ENCODE measurements around the gene CEP135. TPM values are rescaled to one million over a fixed set of nuclear protein-coding genes. Genes with fewer than 3 reads are reported as not detected.

Gene CEP135
- total RNA-seq, 1 experiment from 2014 or later: 10.9 TPM

GRCh38 chr4:56052966-56053365, 104.2 kb downstream of the CEP135 start:
- no peak overlapping the region for H3K9ac ChIP-seq (ENCODE audit: low read length)
- no peak for DNase-seq (ENCODE audit: low read depth, low spot score)
- POLR2A ChIA-PET: no interaction called here
- no TSS peak for BruUV-seq (replicated peaks)
- H3K4me1 ChIP-seq (ENCODE audit: control insufficient read depth in 1 of 2, insufficient read depth in 2 of 2, low read length in 2 of 2): peaks cover 7 to 16% of the 10 kb centered on the region in 2 experiments; a peak in 3 of 4 replicates
- no peak overlapping the region for H2AFZ ChIP-seq (ENCODE audit: low read depth, low read length, poor library complexity, severe bottlenecking)
- RAD21 ChIA-PET (ENCODE audit: low non-redundant PET in 1 of 2, low total read pairs in 2 of 2, uncharacterized antibody in 2 of 2, unreplicated experiment in 2 of 2): no interaction called here
- H3K36me3 ChIP-seq (ENCODE audit: control insufficient read depth in 1 of 2, insufficient read depth in 2 of 2, low read length in 2 of 2): no peaks in the 10 kb centered on the region
- no peaks in the 10 kb centered on the region for H3K9me3 ChIP-seq (ENCODE audit: control insufficient read depth in 1 of 2, insufficient read depth in 1 of 2, low read depth in 1 of 2, low read length in 2 of 2)
- intact Hi-C loops (cut with micrococcal nuclease): no loop called here
- no peak overlapping the region for H3K4me3 ChIP-seq (replicated peaks in 1 of 2; ENCODE audit: low read depth in 1 of 2, low read length in 2 of 2)
- no peak overlapping the region for H3K27ac ChIP-seq (ENCODE audit: low read depth, low read length)
- peaks cover 32% of the 10 kb centered on the region for H3K79me2 ChIP-seq (ENCODE audit: insufficient read depth, low read length)
- CTCF ChIA-PET: interaction anchor here (1.3 kb wide), 1 partner anchor 105 kb away, joined by 5 read pairs; the partner anchor contains the start of gene CEP135
- no peak for TF ChIP-seq CEBPB (IDR thresholded peaks at IDR 0.05; ENCODE audit: low read depth)
- TF ChIP-seq ZNF274 (IDR thresholded peaks at IDR 0.05; ENCODE audit: low read depth, low read length): no peak
- no peak for TF ChIP-seq RAD21 (IDR thresholded peaks at IDR 0.05; ENCODE audit: low read depth)
- TF ChIP-seq FOSL1 (IDR thresholded peaks at IDR 0.05; ENCODE audit: low read depth): no peak
- TF ChIP-seq SRF (IDR thresholded peaks at IDR 0.05; ENCODE audit: low read depth): no peak
- no peak for TF ChIP-seq ZBTB33 (IDR thresholded peaks at IDR 0.05; ENCODE audit: extremely low read depth, insufficient replicate concordance, low read length)
- TF ChIP-seq SP1 (IDR thresholded peaks at IDR 0.05; ENCODE audit: low read depth): no peak
- no peak for TF ChIP-seq POLR2A (IDR thresholded peaks at IDR 0.05; ENCODE audit: borderline replicate concordance, extremely low read depth, insufficient read depth, insufficient read length)
- no peak for TF ChIP-seq ATF3 (IDR thresholded peaks at IDR 0.05)
- TF ChIP-seq YY1 (IDR thresholded peaks at IDR 0.05; ENCODE audit: extremely low read depth, insufficient replicate concordance, low read depth, low read length): no peak
- no peak for TF ChIP-seq REST (IDR thresholded peaks at IDR 0.05; ENCODE audit: low read depth)
- TF ChIP-seq CBX3 (IDR thresholded peaks at IDR 0.05; ENCODE audit: low read depth): no peak
- TF ChIP-seq TCF7L2 (IDR thresholded peaks at IDR 0.05; ENCODE audit: borderline replicate concordance, extremely low read depth, insufficient read depth, insufficient read length): no peak
- no peak overlapping the region for H3K4me2 ChIP-seq (ENCODE audit: low read length)
- no peak for ATAC-seq
- no peaks in the 10 kb centered on the region for H3K9me2 ChIP-seq (ENCODE audit: insufficient read depth)
- 0 out of 2 replicates have a peak, but pooled peaks cover 3% of the 10 kb centered on the region for H4K20me1 ChIP-seq (ENCODE audit: insufficient read depth)
- no peaks in the 10 kb centered on the region for H3K27me3 ChIP-seq (ENCODE audit: insufficient read depth, low read length)
